GM11168 (cell line): ENCODE data around the gene RTP5.

ENCODE experiments used
- in situ Hi-C: fragments of 300-500 bp; cut with MboI; formaldehyde crosslinking; loops from one replicate; pipeline ENCODE4 v1.12.0; 2022; ENCODE audit warnings: low sequenced_read_pairs; ENCODE audit not compliant: unreplicated experiment

Gene RTP5

DNA sequence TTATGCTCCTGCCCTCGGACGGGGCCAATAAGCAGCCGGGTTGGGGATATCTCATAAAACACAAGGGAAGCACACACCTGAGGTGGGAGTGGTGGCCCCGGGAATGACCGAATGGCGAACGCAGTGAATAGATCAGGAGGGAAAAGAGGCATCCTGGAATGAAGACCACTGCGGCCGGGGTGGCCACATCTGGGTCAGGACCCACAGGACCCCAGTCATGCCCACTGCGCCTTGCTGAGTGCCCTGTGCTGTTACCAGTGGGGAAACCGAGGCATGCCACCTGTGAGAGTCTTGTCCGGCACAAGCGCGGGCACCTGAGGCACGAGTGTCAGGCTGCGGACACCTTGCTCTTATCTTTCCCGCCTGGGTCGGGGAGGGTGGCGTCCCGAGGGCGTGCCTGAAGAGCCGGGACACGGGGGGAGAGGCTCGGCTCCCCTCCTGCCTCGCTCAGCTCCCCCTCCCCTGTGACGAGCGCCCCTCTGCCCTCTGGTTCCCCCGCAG lies 12.4 kb upstream of the RTP5 start:
- in situ Hi-C loops = no loop called here

DNA sequence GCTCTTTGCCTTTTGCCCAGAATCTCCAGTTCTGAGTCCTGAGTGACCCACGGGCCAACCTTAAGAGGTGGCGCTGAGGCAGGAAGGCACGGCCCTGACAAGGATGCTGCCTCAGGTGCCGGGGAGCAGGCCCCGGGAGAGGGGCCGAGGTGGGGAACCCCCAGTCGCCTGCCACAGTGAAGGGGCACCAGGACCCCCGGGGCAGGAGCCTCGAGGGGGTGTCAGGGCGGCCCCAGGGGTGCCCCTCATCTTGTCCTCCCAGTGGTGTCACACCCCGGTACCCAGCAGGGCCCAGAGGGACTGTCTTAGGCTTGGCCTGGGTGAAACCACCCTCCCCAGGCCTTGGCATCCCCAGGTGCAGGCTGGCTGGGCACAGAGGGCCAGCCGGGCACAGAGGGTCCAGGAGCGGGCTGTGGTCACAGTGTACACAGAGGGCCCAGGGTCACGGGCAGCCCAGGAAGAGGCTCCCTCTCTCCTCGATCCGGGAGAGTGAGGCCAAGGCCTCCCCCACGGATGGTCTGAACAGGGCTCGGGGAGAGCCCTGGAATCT lies 11.9 kb upstream of the RTP5 start:
- in situ Hi-C loops = no loop called here

DNA sequence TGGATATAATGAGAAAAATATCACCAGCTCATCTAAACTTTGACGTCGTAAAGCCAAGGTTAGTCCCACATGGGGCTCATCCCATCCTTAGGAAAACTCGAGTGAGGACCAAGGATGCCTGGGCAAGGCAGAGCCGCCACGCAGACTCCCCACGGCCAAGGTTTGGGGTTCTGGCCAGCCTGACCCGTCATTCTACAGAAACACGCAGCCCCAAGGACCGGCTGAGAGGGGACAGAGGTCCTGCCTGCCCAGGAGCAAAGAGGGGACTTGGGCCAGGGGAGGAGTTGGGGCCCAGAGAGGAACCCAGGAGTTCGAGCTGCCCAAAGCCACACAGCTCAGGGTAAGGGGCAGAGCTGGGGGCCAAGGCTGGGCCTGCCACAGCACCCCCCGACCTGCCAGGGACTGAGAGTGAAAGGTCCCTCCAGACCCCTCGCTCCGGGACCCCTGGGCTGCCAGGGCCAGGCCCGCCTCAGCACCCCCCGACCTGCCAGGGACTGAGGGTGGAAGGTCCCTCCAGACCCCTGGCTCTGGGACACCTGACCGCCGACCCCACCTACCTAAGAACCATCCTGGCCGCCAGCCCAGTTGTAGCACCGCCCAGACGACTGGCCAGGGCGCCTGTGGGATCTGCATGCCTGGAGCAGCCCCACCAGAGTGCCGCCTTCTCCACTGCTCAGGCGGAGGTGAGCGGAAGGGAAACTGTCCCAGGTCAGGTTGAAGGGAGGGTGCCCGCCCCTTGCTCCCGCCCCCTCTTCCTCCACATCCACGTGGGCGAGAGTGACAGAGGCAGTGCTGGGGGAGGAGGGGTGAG lies 11.1 kb upstream of the RTP5 start, which contains the start of gene PDCD1:
Gene PDCD1, minus strand, starts transcription at position 689 of the 811 bp plus-strand sequence. Its CDS starts 56 bp downstream, at position 633.
- in situ Hi-C loops = no loop called here

DNA sequence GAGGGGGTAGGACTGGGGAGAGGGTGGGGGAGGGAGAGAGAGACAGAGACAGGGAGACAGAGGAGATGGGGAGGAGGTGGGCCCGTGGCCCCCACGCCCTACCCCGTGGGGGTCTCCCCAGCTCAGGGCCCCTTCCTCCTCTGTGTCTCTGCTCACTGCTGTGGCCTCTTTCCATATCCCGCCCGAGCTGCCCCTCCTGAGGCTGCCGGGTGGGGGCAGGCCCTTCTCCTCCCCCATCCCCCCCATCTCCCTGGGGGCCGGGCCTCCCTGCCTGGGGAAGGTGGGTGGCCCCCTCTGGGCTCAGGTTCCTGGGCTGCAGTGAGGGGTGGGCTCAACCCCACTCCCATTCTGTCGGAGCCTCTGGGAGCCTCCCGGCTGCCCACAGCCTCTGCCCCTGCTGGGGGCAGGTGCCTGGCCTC lies 10.5 kb upstream of the RTP5 start:
- in situ Hi-C loops = no loop called here

DNA sequence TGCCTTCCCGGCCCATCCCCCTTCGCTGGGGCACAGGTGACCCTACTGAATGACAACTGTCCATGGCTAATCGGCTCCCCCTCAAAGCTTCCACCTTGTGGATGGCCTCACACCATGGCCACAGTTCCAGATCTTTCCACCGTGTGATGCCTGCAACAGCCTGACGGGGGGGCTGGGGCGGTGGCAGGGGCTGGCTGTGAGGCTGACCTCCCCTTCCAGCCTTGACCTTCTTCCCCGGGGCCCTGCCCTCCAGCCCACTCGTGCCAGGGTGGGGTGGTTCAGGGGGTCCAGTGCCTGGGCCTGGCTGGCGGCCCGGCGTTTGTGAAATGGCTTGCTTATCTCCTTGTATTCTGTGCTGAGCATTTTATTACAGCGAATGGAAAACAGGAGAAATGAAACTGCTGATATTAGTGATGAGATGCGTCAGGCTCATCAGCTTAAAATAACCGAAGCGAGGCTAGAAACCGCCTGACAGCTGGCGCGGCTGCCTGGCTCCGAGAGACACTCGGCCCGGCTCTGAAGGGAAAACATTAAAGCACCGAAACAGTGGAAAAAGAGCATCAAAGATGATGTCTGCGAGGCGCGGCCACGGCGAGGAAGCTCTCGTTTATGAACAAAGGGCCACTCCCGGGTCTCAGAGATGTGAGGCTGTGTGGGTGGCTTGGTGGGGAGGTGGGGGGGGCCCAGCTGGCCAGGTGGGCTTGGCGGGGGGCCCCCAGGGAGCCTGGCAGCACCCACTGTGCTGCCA lies 9.9 kb upstream of the RTP5 start:
- in situ Hi-C loops = no loop called here

DNA sequence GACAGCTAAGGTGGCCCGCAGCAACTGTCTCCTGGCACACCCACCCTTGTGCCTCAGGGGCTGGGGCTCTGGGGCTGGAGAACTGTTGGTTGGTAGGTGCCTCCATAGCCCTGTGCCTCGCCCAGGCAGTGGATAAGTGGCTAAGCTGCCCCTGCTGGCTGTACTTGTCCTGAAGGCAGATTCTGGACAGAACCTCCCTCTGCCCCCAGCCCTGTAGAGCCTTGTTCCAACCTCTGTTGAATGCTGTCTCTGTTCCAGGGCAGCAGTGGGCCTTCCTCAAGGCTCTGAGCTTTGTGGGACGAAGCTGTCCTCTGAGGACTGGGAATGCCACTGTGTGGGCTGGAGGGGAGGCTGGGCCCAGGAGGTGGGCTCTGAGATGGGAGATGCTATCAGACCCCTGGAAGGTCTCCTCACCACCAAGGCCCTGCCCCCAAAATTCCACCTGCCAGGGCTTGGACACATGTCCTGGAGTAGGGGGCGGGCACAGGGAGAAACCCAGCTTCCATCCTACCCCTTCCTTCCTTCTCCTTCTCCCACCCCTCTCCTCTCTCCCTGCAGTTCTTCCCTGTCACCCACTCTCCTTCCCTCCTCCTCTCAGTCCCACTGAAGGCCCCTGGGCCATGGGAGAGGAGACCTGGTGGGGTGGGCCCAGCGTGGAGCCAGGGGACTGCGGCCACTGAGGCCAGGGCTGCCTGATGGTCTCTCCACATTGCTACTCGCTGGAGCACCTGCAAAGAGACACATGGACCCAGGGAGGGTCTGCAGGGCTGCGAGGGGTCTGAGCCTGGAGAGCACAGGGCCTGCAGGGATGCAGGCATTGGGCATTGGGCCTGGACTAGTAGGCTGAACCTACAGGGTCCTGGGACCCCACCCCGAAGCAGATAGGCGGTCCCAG lies 9.1 kb upstream of the RTP5 start:
- in situ Hi-C loops = no loop called here

DNA sequence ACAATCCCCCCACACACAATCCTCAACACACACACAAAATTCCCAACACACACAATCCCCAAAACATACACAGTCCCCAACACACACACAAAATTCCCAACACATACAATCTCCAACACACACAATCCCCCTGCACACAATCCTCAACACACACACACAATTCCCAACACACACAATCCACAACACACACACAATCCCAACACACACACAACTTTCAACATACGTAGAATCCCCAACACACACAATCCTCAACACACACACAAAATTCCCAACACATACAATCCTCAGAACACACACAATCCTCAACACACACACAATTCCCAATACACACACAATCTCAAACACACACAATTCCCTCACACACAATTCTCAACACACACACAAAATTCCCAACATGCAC lies 8.3 kb upstream of the RTP5 start:
- in situ Hi-C loops = no loop called here

DNA sequence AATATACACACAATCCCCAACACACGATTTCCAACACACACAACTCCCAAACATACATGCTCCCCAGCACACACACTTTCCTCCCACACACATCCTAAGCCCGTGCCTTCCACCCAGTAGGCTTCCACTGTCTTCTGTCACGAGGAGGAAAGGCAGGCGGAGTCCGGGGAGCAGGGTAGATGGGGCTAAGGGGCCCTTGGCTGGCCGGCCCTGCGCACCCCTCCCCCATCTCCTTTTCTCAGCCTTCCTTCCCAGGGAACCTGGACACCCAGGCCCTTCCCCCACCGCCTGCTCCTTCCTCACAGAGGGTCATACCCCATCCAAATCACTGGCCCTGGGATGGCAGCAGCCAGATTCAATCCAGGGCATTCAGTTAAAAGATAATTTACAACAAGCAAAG lies 7.4 kb upstream of the RTP5 start:
- in situ Hi-C loops = no loop called here

DNA sequence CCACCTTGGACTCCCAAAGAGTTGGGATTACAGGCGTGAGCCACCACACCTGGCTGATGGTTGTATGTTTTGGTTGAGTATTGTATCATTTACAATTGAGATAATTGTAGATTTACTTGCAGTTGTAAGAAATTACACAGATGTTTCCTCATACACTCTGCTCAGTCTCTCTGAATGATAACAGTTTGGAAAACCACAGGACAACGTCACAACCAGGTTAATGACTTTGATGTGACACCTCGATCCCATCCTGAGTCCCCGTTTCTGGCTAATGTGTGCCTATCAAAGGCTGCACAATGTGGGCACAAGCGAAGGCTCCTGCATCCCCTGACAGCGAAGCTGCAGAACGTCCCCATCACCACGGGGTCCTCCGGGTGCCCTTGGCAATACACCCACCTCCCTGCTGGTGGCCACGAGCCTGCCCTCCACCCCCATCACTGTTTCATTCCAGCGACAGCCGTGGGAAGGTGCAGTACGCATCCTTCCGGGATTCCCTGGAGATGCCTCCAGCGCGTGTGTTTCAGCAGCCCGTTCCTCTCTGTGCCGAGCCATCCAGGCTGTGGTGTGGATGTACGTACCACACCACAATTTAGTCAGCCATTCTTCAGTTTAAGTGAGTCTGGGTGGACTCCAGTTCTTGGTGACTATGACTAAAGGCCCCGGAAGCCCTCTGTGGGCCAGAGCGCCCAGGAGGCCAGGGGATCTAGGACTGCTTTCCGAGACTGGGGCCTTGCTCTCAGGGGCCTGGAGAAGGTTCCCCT lies 6.6 kb upstream of the RTP5 start:
- in situ Hi-C loops = no loop called here

DNA sequence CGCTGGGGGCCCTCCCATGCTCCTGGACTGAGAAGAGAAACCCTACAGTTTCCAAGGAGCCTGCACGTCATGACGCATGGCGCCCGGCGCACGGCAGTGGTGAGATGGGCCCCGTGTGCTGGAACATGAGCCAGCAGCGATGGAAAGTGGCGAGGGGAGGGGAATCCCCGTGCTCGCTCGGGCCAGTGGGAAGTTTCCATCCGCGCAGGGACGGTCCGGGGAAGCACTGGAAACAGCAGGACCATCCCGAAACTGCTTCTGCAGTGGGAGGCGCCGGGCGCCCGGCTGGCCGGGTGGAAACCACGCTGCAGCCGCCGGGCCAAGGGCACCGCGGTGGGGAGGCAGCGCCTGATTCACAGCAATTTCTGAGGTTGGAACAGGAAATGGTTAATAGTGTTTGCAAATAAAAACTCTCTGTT lies 6.0 kb upstream of the RTP5 start:
- in situ Hi-C loops = no loop called here

DNA sequence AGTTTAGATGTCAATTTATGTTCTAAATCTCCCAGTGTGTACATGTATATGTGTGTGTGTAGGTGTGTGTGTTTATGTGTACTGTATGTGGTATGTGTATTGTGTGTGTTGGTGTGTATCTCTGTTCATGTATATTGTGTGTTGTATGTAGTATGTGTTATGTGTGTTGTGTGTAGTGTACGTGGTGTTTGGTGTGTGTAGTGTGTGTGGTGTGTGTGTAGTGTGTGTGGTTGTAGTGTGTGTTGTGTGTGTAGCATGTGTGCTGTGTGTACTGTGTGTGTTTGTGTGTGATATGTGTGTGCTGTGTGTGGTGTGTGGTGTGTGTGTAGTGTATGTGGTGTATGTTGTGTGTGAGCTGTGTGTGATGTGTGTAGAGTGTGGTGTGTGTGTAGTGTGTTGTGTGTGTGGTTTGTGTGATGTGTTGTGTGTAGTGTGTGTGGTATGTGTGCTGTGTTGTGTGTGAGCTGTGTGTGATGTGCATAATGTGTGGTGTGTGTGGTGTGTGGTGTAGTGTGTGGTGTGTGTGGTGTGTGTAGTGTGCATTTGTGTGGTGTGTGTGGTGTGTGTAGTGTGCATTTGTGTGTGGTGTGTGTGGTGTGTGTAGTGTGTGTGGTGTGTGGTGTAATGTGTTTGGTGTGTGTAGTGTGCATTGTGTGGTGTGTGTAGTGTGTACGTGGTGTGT lies 5.2 kb upstream of the RTP5 start:
- in situ Hi-C loops = no loop called here

DNA sequence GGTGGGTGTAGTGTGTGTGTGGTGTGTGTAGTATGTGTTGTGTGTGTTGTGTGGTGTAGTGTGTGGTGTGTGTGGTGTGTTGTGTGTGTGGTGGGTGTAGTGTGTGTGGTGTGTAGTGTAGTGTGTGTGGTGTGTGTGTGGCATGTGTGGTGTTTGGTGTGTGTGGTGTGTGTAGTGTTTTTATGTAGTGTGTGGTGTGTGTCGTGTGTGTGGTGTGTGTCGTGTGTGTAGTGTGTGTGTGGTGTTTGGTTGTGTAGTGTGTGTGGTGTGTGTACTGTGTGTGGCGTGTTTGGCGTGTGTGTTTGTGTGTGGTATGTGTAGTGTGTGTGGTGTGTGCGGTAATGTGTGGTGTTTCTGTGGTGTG lies 4.7 kb upstream of the RTP5 start:
- in situ Hi-C loops = no loop called here

DNA sequence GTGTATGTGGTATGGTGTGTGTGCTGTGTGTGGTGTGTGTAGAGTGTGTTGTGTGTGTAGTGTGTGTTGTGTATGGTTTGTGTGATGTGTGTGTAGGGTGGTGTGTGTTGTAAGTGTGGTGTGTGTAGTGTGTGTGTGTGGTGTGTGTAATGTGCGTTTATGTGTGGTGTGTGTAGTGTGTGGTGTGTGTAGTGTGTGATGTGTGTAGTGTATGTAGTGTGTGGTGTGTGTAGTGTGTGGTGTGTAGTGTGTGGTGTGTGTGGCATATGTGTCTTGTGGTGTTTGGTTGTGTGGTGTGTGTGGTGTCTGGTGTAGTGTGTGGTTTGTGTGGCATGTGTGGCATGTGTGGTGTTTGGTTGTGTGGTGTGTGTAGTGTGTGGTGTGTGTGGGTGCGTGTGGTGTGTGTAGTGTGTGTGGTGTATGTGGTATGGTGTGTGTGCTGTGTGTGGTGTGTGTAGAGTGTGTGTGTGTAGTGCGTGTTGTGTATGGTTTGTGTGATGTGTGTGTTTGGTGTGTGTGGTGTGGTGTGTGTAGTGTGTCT lies 4.0 kb upstream of the RTP5 start:
- in situ Hi-C loops = no loop called here

DNA sequence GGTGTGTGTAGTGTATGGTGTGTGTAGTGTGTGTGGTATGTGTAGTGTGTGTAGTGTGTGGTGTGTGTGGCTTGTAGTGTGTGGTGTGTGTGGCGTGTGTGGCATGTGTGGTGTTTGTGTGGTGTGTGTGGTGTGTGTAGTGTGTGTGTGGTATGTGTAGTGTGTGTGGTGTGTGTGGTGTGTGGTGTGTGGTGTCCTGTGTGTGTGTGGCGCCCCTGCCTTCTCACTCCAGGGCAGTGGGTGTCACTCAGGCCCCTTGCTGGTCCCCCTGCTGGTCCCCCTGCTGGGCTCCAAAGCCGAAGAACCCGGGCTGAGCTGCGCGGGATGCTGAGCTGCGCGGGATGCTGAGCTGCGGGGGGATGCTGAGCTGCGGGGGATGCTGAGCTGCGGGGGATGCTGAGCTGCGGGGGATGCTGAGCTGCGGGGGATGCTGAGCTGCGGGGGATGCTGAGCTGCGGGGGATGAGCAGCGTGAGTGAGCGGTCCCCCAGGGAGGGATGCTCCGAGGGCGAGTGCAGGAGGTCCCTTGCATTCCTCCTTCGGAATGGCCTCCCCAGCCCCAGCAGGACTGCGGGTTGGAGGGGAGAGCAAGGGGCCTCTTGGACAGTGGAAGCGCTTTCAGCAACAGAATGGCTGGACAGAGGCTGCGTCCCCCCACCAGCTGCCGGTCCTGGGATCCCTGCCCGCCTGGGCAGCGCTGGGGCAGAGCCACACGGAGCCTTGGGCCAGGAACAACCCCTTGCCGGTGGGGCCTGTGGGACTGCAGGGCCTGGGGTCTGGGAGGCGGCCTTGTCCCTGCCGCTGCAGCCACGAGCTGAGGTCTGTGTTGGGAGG lies 3.4 kb upstream of the RTP5 start:
- in situ Hi-C loops = no loop called here

DNA sequence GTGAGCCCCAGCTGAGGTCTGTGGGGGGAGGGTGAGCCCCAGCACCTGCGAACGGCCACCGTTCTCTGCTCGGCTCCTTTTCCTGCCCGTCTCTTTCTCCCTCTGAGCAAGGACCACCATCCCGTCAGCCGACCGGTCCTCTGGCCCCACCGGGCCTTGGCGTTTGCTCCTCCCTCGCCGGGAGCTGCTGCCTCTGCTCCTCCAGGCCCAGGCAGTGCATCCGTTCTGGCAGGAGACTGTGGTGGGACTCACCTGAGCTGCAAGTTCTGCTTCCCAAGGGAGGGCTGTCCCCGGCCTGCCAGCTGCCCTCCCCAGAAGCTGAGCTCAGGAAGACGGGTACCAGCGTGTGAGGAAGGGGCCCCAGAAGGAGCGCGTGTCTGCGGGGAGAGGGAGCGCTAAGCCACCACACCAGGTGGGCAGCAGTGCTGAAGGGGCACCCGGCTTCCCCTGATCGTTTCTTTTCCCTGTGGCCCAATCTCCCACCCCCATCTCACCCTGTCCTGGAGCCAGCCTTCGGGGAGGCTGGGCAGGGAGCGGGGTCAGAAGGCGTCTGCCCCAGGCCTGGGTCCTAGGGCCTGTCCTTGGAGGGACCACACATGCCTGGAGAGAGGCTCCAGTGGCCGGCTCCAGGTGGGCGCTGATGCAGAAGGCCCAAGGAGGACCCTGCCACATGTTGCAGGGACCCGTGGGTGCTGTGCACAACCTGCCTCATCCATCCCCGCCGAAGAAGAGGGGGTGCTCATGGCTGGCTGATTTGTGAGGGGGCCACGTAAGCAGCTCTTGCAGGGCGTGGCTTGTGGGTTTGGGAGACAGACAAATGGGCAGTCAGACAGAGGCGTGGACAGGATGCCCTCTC lies 2.5 kb upstream of the RTP5 start:
- in situ Hi-C loops = no loop called here

DNA sequence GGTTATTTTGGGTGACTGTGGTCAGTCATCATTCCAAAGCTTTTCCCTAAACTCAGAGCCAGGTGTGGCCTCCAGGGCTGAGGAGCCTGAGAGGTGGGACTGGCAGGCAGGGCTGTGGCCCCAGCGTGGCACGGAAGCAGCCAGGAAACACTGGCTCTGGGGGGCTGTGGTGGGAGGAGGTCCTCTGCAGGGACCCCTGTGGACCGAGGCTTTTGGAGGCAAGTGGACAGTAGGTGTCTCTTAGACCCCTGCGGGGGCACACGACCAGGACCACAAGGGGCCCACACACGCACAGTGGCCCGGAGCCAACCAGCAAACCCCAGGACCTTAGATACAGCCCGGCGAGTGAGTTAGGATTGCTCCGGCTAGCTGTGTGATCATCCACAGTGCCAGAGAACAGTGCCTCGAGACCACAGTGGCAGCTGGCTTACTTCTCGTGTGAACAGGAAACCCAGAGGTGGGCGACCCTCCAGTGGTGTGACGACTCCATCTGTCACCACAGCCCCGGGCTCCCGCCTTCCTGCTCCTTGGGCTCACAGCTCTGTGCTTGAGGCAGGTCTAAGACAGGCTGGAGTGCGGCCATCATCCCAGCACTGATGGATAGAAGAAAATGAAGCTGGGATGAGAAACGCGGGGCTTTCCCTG lies 1.6 kb upstream of the RTP5 start:
- in situ Hi-C loops = no loop called here
